Measurements from ENCODE around the gene YWHAH.

Gene YWHAH

GRCh38 chr22:31970490-31971444 is 26.4 kb downstream of the YWHAH start:
- TF ChIP-seq CTCF (IDR thresholded peaks at IDR 0.05; ENCODE audit: low read depth, low read length) (peak; percentile 88), MYC (IDR thresholded peaks at IDR 0.05; ENCODE audit: low read depth, low read length) (no peak), POLR2A (IDR thresholded peaks at IDR 0.05; ENCODE audit: extremely low read depth, insufficient read length) (no peak)
- TF ChIP-seq, protein P1, sequence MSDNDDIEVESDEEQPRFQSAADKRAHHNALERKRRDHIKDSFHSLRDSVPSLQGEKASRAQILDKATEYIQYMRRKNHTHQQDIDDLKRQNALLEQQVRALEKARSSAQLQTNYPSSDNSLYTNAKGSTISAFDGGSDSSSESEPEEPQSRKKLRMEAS (IDR thresholded peaks at IDR 0.05; ENCODE audit: low read depth, low read length), result no peak

DNA sequence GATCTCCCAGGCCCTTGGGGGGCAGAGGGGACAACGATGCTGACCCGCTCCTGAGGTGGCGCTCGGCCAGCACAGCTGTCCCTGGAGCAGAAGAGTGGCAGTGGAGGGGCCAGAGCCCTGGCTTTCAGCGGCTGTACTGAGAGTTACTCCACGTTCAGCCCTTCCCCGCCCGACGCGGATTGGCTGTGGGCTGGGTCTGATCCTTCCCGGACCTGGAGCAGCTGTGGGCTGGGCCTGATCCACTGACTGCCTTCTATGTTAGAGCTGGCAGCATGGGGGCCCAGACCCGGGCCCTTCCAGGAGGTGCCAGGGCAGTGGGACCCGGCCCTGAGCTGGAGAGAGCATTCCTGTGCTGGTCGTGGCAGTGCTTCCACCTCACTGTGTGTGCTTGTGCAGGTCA is 27.8 kb downstream of the YWHAH start:
- no peak overlapping the region for H3K4me3 ChIP-seq (ENCODE audit: low read depth, low read length)
- TF ChIP-seq POLR2A (IDR thresholded peaks at IDR 0.05; ENCODE audit: extremely low read depth, insufficient read length) (no peak), CTCF (IDR thresholded peaks at IDR 0.05; ENCODE audit: low read depth, low read length) (no peak), MYC (IDR thresholded peaks at IDR 0.05; ENCODE audit: low read depth, low read length) (no peak)
- TF ChIP-seq, protein P1 (IDR thresholded peaks at IDR 0.05; ENCODE audit: low read depth, low read length), result no peak
- no peak for DNase-seq (ENCODE audit: low read depth)

More at GRCh38 chr22:31970490-31971444, 26.4 kb downstream of the YWHAH start:
- peak; percentile 76 for DNase-seq (ENCODE audit: low read depth)
- no peak overlapping the region for H3K4me3 ChIP-seq (ENCODE audit: low read depth, low read length)

GRCh38 chr22:31973739-31974138 is 29.4 kb downstream of the YWHAH start:
- no peak overlapping the region for H3K4me3 ChIP-seq (ENCODE audit: low read depth, low read length)
- TF ChIP-seq, protein P1 (IDR thresholded peaks at IDR 0.05; ENCODE audit: low read depth, low read length), result no peak
- TF ChIP-seq MYC (IDR thresholded peaks at IDR 0.05; ENCODE audit: low read depth, low read length) (no peak), CTCF (IDR thresholded peaks at IDR 0.05; ENCODE audit: low read depth, low read length) (no peak), POLR2A (IDR thresholded peaks at IDR 0.05; ENCODE audit: extremely low read depth, insufficient read length) (no peak)
- DNase-seq (ENCODE audit: low read depth), result no peak

- TF ChIP-seq MYC (IDR thresholded peaks at IDR 0.05; ENCODE audit: low read depth, low read length), result no peak
- peak; percentile 88 for TF ChIP-seq CTCF (IDR thresholded peaks at IDR 0.05; ENCODE audit: low read depth, low read length)
- DNase-seq (ENCODE audit: low read depth), result peak; percentile 77
- H3K4me3 ChIP-seq (ENCODE audit: low read depth, low read length), result no peak overlapping the region
These were observed 33.0 kb downstream of the YWHAH start for GRCh38 chr22:31977141-31977841.

GRCh38 chr22:31977939-31978338 is 33.6 kb downstream of the YWHAH start:
- H3K4me3 ChIP-seq (ENCODE audit: low read depth, low read length), result no peak overlapping the region
- TF ChIP-seq, protein P1 (IDR thresholded peaks at IDR 0.05; ENCODE audit: low read depth, low read length), result no peak
- TF ChIP-seq MYC (IDR thresholded peaks at IDR 0.05; ENCODE audit: low read depth, low read length), result no peak
- TF ChIP-seq CTCF (IDR thresholded peaks at IDR 0.05; ENCODE audit: low read depth, low read length), result no peak
- TF ChIP-seq POLR2A (IDR thresholded peaks at IDR 0.05; ENCODE audit: extremely low read depth, insufficient read length), result no peak
- DNase-seq (ENCODE audit: low read depth), result no peak
